HG02798 (cell line): ENCODE measurements around the gene MROH2A.

Experiments
- ATAC-seq: cut with Tn5 transposase; IDR thresholded peaks from one replicate; pipeline ENCODE4 v1.9.1; 2021; ENCODE audit warnings: mild to moderate bottlenecking; ENCODE audit not compliant: unreplicated experiment, poor library complexity

The MROH2A gene

DNA sequence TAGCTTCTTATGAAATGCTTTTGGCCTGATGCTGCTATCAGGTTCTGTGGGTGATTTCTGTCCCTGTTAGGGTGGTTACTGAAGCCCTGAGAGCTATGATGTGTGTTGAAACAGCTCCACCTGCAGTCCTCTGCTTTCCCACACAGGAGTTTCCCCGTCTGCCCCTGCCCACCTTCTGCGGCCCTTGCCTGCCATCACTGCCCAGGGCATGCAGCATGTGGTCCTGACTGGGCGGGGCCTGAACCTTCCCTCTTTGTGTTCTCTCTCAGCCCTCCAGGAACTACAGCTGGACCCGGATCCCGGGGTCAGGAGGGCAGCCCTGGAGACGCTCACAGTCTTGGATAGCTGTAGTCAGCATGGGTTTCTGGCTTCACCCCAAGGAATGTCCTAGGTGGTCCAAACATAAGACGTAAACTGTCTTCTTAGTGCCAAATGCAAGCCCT is 54.8 kb downstream of the MROH2A start:
- no peak for ATAC-seq

DNA sequence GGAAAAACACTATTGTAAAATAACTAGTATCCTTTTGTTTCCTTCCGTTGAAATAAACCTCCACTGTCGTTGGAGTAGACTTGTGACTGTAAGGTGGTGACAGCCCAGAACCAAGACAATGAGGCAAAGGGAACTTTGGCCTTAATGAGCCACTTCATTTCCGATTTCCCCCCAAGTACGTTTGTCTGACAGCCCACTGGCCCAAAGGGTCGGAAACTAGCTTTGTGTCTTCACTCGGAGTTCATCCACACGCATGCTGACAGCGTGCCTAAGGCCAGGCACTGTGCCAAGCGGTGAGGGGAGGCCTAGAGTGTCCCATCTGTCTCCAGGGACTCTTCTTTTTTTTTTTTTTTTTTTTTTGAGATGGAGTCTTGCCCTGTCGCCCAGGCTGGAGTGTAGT is 55.2 kb downstream of the MROH2A start:
- ATAC-seq = no peak

DNA sequence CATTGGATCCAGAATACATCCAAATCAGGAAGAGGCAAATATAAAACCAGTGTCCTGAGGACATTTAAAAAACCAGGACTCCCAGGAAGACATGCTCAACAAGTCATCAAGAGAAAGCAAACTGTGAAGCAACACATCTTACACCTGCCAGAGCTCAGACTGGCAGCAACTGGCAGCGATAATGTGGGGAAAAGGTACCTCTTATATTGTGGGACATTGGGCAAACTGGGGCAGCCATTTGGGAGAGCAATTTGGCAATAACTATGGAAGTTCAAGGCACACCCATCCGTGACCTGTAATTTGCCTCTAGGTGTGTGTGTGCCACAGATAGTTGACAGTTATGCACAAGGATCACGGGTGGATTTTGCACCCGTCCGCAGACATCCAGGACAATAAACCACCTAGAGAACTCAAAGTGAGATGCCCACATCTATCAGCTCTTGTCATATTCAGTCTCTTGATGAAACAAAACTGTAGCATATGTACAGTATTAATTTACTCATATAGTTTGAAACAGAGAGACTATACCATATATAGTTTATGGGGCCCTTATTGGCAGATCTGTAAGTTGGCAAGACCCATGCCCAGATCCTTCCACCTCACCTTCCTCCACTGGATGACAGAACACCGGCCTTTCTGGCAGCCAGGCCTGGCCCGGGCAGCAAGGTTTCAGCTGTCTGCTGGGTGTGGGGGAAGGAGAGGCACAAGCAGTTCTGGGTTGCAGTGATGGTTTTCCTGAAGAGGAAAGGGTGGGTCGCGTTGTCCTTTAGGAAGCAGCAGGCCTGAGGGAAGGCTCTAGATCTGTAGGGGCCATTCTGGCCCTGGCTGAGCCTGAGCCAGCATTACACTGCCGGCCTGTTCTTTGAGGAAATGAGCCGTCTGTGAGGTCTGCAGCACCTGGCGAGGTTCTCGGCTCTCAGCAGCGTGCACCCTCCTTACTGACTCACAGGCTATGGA is 57.4 kb downstream of the MROH2A start:
- no peak for ATAC-seq

DNA sequence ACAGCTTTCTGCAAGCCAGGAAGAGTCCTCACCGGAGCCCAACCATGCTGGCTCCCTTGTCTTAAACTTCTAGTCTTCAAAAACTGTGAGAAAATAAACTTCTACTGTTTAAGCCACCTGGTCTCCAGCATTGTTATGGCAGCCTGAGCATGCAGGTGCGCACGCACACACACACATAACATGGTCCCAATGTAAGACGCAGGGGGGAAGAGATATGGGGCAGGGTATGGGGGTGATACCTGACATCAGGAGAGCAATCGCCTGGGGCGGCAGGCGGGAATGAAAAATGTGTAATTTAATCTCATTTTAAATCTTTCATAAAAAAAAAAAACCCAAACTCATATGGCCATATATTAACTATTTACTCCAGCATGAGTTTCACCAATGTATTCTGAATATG is 58.2 kb downstream of the MROH2A start:
- no peak for ATAC-seq

DNA sequence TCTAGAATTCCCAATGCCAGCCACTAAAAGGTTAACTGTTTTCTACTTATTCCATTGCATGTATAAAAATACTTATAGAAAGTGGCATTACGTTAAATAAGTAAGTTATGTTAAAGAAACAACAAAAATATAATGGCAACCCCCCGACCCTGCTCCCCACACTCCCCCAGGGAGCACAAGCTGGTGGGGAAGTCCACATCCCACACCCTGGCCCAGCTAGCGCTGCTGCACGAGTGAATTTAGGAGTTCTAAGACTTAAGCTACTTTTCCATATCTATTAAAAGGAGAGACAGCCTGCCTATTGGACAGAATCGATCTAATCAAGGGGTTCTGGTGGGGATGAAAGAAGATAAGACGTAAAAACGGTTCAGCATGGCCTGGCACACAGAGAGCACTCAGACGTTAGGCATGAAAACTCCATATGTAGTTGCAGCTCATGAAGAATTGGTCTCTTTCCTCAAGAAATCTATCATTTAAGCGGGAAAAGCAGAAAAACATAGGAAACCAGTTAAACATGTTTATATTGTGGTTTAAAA is 59.6 kb downstream of the MROH2A start:
- no peak for ATAC-seq

DNA sequence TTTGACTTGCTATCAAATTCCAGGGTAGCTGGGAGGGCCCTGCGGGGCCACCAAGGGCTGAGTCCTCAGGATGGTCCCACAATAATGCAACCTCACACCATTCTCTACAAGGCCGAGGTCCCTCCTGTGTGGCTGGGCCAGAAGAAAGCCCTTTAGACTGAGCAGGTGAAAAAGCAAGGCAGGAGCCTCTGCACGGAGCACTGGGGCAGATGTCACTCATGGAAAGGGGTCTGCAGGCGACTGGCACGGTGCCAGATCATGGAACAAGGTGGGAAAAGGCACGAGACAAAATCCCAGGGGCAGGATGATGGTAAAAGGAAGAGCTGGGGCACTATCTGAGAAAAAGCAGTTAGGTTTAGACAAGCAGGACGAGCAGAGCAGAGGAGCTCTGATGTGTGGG is 60.1 kb downstream of the MROH2A start:
- ATAC-seq = no peak

DNA sequence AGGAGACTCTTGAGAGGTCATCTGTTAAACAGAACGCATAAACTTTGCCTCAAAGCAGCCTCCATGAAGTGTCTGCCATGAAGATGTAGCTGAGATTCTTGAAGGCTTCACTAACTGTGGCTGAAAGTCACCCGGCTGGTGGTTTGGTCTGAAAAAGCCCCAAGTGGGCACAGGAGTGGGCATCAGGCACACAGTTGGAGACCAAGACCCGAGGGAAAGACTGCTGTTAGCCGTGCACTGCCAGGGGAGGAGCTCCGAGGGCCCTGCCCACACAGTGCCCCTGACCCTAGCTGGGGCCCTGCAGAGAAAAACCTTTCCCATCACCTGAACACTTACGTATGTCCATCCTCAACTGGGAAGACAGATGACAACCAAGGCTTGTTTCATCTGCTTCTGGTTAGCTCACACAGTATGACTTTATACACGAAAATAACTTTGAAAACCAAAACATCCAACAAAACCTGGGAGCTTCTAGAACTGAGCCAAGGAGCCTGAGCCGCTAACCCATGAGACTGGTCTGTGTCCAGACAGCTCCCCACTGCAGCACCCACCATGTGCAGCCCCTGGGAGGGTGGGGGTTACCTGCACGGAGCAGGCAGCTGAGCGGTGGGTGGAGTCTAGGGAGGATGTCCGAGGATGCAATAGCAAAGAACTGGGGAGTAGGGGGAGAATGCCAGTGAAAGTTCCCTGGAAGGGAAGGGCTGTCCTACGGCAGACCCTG is 60.8 kb downstream of the MROH2A start:
- ATAC-seq = no peak

DNA sequence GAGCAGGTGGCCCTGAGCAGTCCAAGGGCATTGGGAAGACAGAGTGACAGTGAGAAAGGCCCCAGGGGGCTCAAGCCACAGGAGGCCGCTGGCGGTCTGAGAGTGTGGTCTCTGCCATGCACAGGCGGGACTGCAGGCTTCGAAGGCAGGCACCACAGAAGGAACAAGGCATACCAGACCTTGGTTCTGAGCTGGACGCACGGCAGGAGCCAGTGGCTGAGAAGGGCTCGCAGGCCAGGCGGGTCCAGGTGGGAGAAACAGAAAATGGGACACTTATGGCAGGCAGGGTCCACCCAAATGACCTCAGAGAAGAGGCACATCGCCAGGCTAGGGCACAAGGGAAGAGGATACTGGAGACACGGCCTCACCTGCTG is 61.3 kb downstream of the MROH2A start:
- no peak for ATAC-seq

DNA sequence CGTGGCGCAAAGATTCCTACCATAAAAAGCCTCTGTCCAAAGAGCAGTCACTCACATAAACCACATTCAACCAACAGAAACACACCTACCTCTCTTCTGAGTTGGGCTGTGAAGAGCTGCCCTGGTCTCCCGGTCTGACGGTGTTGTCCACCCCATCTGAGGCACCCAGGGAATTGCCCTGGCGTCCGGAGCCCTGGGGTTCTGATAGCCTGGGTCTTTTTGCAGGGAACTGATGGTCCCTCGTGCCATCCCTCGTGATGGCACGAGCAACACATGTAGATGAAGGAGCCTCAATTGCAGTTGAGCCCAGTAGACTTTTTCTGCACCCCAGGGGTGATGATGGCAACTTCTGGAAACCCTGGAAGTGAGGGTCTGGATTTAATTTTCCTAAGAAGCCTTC is 62.4 kb downstream of the MROH2A start:
- no peak for ATAC-seq

DNA sequence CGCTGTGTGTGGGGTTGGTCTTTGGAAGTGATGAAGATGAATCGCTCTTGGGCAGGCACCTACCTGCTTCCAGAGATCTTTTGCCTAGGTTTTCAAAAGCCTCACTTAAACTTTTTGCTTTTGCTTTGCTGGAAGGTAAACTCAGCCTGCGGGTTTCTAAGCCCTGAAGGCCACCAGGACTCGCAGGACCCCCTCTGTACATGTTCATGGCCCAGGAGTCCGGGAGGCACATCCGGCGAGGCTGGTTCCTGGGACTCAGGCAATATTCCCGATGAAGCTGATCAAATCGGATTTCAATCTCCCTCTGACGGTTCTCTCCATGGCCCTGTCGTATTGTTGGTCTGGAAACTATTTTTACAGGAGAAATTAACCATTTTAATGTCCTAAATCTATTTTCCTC is 63.1 kb downstream of the MROH2A start:
- no peak for ATAC-seq

DNA sequence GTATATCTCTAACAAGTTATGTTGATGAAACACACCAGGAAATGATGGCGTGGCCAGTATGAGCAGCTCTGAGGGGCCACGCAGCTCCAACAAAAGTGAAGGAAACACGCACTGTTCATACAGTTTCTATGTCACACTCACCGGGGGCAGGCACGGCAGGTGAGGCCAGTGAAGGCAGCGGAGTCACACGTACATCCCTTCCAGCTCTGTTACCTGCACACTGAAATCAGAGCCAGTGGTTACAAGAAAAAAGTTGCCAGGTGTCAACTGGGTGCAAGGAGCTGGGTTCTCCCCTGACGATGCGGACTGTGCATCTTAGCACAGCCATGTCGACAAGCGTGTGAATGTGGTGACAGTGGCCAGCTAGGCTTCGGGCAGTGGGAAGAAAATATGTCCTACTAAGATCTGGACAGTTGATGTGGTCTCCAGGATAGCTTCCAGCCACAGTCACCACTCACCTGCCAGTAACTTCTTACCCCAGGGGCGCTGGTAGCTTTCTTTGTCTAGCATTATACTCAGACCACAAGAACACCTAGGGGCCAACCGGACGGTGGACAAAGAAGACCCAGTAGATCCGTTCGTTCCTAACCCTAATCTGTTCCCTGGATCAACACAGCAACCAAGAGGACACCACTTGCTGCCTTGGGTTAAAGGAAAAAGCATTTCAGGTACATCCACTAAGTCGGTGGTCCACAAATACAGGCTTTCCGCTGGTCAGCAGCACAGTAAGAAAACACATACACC is 66.1 kb downstream of the MROH2A start:
- ATAC-seq = no peak

DNA sequence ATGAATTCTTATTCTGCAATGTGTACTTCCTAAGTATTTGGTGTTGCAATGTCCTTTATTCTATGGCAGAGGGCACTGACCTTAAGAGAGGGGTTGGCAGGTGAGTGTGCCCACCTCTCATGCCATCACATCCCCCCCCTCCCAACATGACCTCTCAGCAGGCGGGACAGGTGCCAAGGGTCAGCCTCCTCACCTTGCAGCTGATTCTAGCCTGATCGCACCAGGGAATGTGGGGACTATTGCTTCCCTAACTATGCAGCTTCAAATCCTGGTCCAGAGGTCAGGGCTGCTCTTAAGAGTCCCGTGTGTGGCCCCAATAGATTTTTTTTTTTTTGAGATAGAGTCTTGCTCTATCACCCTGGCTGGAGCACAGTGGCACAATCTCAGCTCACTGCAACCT is 66.7 kb downstream of the MROH2A start:
- ATAC-seq = no peak

DNA sequence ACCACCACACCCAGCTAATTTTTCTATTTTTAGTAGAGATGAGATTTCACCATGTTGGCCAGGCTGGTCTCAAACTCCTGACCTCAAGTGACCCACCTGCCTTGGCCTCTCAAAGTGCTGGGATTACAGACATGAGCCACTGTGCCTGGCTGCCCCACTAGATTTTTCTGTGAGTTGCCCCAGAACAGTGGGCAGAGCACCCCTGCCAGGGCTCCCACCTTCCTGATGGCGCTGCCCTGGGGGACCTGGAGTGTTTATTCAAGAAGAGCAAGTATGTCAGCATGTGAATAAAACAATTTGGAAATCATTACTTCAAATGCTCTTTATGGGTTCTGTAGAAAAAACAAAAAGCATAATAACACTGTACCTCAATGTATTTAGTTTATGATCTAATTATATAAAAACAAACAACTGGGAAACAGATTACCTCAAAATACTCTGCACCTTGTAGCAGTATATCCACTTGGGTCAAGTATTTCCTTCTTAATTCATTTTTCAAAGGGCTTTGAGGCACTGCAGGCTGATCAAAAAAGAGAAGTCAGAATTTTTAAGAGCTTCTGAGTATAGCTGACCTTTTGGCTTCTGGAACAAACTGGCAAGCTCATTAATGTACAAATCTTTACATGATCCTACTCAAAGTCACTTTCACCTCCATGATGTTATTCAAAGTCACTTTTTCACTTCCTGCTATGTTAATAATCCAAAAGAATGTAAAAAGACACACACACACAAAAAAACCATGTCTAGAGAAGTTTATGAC is 67.4 kb downstream of the MROH2A start:
- no peak for ATAC-seq

DNA sequence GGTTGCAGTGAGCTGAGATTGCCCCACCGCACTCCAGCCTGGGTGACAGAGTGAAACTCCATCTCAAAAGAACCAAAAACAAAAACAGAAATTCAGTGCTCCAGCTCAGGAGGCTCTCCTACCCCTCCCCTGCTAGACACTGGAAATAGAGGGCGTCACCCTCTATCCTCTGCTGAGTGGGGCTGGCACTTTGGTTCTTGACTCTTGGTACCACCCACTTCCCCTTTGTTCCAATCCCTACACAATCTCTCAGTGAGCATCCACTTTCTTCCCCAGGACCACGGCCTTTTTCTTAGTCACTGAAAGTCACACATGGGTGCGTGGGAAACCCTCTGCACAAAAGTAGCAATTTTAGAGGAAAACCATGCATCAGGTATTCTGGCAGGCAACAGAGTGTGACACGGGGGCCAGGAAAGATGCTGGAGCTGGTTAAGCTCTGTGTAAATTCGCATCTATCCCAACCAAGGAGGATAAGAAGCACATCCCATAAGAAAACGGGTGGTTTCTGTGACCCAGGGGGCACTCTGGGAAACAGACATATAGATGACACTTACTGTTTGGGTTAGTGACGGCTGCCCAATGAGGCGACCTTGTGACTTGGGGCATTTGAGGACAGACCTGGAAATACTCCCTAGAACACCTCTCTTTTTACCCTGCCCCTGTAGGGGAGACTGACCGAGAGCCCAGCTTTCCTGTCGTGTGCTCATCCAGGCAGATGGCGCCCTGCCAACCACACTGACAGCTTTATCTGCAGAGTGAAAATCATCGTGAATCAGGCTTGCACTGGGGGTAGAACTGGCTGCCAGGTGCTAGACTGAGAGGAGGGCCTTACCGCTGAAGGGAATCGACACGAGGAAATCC is 68.5 kb downstream of the MROH2A start:
- no peak for ATAC-seq

DNA sequence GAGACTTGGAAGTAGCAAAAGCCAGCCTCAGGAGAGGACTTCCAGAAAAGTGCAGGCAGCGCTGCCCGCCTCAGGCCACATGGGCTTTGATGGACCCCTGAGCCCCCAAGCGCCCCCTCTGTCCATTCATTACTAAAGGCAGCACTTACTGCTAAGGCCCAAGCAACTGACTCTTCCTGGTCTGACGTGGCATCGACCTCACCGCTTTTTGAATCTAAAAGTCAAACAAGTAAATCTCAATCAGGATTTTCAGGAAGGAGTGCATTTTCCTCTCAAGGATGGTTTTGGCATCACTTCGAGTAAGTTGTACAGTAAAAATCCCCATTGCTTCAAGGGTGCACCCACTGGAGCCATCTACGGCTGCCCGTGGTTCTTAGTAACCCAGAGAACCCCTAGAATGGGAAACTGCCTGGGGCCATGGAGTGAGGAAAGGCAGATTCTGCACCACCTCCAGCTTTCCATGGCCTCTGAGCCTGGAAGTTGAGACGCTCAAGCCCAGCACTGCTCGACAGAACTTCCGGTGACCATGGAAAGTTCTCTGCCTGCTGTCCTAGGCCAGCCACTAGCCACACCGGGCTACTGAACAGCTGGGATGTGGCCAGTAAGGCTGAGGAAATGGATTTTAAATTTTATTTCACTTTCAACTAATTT is 69.2 kb downstream of the MROH2A start:
- no peak for ATAC-seq

DNA sequence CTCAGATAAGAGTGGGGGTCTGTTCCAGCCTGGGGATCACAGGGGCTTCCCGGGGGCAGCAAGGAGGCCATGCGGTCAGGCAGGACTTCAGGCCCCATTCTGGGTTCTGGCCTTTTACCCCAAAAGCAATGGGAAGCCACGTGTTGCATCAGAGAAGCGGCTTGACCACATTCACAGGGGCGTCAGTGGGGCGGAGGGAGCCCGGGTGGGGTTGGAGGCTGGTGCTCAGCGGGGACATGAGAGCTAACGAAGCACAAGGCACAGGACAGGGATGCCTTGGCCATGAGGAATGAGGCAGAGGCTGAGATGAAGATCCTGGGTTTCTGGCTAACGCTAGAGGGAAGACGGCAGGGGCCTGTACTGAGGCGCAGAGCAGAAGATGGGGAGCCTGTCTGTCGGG is 70.1 kb downstream of the MROH2A start:
- ATAC-seq = no peak

DNA sequence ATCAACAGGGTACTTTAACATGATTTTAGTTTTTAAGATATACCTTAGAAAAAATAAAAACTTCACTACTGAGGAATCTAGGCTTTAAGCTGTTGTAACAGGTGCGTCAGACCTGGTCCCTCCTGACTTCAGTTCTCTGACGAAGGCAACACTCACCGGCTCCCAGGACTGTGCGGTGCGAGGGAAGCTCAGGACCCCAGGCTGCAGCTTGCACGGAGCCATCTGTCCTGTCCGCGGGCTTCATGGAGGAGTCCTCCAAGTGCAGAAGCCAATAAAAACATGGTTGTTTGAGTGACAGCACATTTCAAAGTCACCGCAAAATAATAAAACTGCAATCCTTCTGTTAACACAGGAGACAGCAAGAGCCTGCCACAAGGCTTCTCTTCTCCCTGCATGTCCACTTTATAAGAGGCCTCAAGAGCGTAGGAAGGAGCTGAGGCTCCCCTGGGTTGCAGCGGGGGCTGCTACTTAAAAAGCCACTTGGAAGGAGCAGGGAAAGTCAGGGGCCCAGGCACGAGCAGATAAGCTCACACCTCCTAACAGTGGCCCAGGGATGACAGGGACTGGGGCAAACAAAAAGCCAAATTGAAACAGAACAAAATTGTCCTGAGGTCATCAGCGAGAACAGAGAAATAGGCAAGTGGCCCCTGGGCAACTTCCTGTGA is 71.6 kb downstream of the MROH2A start:
- no peak for ATAC-seq

DNA sequence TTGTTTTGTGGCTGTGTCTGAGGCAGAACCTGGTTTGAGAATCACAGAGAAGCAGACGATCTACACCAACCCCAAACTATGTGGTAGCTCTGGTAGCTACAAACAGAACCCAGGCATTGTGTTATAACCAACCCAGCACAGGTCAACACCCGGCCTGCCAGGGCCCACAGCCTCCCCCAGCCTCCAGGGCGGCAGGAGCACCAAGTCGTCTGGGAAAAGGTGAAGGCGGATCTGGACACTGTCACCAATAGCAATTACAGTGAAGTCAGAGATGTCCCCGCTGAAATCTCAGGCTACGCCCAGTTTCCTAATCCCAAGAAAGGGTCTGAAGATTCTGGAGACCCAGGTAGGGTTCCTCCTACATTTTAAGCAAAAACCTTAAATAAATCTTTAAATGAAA is 72.6 kb downstream of the MROH2A start:
- no peak for ATAC-seq
